Mesenchymal stem cell (in vitro differentiated cells and primary cell): Measurements from ENCODE around the gene MAP2K5.

Experiments
- DNase-seq: peaks from one replicate; pipeline ENCODE4 v3.0.0-alpha.2; 2013
- H2AFZ ChIP-seq: one replicate; pipeline ENCODE4 v1.6.1; 2013; ENCODE audit warnings: low read depth, mild to moderate bottlenecking, control low read depth, inconsistent platforms, low read length, moderate library complexity
- H2AK5ac ChIP-seq: 2 replicates; pipeline ENCODE4 v1.6.1; 2013; ENCODE audit warnings: low read length, moderate library complexity, mild to moderate bottlenecking, inconsistent platforms; ENCODE audit not compliant: severe bottlenecking
- H2BK120ac ChIP-seq: one replicate; pipeline ENCODE4 v1.6.1; 2013; ENCODE audit warnings: low read depth, mild to moderate bottlenecking, inconsistent platforms, low read length, moderate library complexity
- H2BK12ac ChIP-seq, 2 experiments: one replicate each; pipeline ENCODE4 v1.6.1; 2013; ENCODE audit warnings: inconsistent platforms in 2 of 2, low read length in 2 of 2, mild to moderate bottlenecking in 2 of 2, moderate library complexity in 2 of 2, control low read depth in 1 of 2
- H2BK15ac ChIP-seq: one replicate; pipeline ENCODE4 v1.6.1; 2013; ENCODE audit warnings: mild to moderate bottlenecking, low read depth, inconsistent platforms; ENCODE audit not compliant: poor library complexity, severe bottlenecking
- H2BK5ac ChIP-seq: 2 replicates; pipeline ENCODE4 v1.6.1; 2013; ENCODE audit warnings: low read depth, mild to moderate bottlenecking, low read length, control low read depth, inconsistent platforms; ENCODE audit not compliant: poor library complexity, severe bottlenecking
- H3K14ac ChIP-seq, 2 experiments: one replicate each; pipeline ENCODE4 v1.6.1; 2013; ENCODE audit warnings: inconsistent platforms in 2 of 2, low read length in 2 of 2, control low read depth in 1 of 2, mild to moderate bottlenecking in 1 of 2, moderate library complexity in 1 of 2
- H3K18ac ChIP-seq, 2 experiments: one replicate each; pipeline ENCODE4 v1.6.1; 2013; ENCODE audit warnings: inconsistent platforms in 2 of 2, low read length in 2 of 2, control low read depth in 1 of 2, low read depth in 1 of 2, mild to moderate bottlenecking in 1 of 2
- H3K23ac ChIP-seq, 2 experiments: one replicate each; pipeline ENCODE4 v1.6.1; 2013; ENCODE audit warnings: inconsistent platforms in 2 of 2, low read length in 2 of 2, mild to moderate bottlenecking in 2 of 2, moderate library complexity in 2 of 2, control low read depth in 1 of 2
- H3K27ac ChIP-seq: 2 replicates; pipeline ENCODE4 v1.5.1; 2013; ENCODE audit warnings: mild to moderate bottlenecking, moderate library complexity, low read length, control low read depth, inconsistent platforms; ENCODE audit not compliant: poor library complexity, severe bottlenecking
- H3K27me3 ChIP-seq, 2 experiments: 2 replicates each; pipeline versions ENCODE4 v1.6.1 to v1.7.0; 2013; ENCODE audit warnings: low read length in 2 of 2, mild to moderate bottlenecking in 2 of 2, moderate library complexity in 2 of 2, control low read depth in 1 of 2, inconsistent platforms in 1 of 2; ENCODE audit not compliant: control insufficient read depth in 1 of 2, insufficient read depth in 1 of 2
- H3K36me3 ChIP-seq, 2 experiments: 2 replicates each; pipeline versions ENCODE4 v1.6.1 to v1.7.0; 2013; ENCODE audit warnings: low read length in 2 of 2, control low read depth in 1 of 2, inconsistent platforms in 1 of 2, low read depth in 1 of 2, mild to moderate bottlenecking in 1 of 2; ENCODE audit not compliant: insufficient read depth in 2 of 2, control insufficient read depth in 1 of 2
- H3K4ac ChIP-seq, 2 experiments: one replicate each; pipeline ENCODE4 v1.6.1; 2013; ENCODE audit warnings: inconsistent platforms in 2 of 2, low read length in 2 of 2, mild to moderate bottlenecking in 2 of 2, moderate library complexity in 2 of 2, control low read depth in 1 of 2, low read depth in 1 of 2
- H3K4me1 ChIP-seq: 2 replicates; pipeline ENCODE4 v1.6.1; 2013; ENCODE audit warnings: low read depth, low read length, control low read depth; ENCODE audit not compliant: control insufficient read depth, insufficient read depth
- H3K4me2 ChIP-seq: 2 replicates; pipeline ENCODE4 v1.6.1; 2013; ENCODE audit warnings: low read length, mild to moderate bottlenecking, inconsistent platforms; ENCODE audit not compliant: poor library complexity, severe bottlenecking
- H3K4me3 ChIP-seq, 2 experiments: 2 replicates each; pipeline versions ENCODE4 v1.5.1 to v1.7.0; 2013; ENCODE audit warnings: low read length in 2 of 2, mild to moderate bottlenecking in 2 of 2, control low read depth in 1 of 2, low read depth in 1 of 2; ENCODE audit not compliant: insufficient read depth in 1 of 2
- H3K79me1 ChIP-seq: replicated peaks from 2 replicates; pipeline ENCODE4 v1.6.1; 2013; ENCODE audit warnings: mild to moderate bottlenecking, control low read depth, low read length, inconsistent platforms; ENCODE audit not compliant: poor library complexity, severe bottlenecking
- H3K9ac ChIP-seq: 2 replicates; pipeline ENCODE4 v1.7.0; 2013; ENCODE audit warnings: mild to moderate bottlenecking, low read length, moderate library complexity
- H3K9me3 ChIP-seq: 2 replicates; pipeline ENCODE4 v1.7.0; 2013; ENCODE audit warnings: mild to moderate bottlenecking, low read length; ENCODE audit not compliant: control insufficient read depth
- H4K8ac ChIP-seq: one replicate; pipeline ENCODE4 v1.6.1; 2013; ENCODE audit warnings: inconsistent platforms, mild to moderate bottlenecking, low read length, moderate library complexity
- H4K91ac ChIP-seq: one replicate; pipeline ENCODE4 v1.6.1; 2013; ENCODE audit warnings: mild to moderate bottlenecking, low read length, inconsistent platforms
- whole genome bisulfite sequencing: methylation state at CpG from one replicate; pipeline ENCODE4 v1.1.7; 2013; ENCODE audit warnings: mixed read lengths; 5-methylcytosine and 5-hydroxymethylcytosine counted together

Gene MAP2K5

DNA sequence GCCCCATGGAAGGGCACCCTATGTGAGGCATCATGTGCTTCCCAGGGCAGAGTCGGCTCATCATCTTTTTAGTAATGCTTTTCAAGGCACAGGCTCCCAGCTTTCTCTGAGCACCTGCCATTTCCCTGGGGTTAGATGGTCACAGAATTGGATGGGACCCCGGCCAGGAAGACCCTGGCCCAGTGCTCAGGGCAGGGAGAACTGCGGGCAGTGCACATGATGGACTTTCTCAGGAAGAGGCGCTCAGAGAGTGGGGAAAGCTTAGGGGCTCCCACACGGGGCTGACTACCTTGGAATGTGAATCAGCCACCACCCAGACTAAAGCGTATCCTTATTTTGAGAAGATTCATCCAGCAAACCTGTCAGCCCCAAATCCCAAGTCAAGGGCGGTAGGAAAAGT, 266.3 kb downstream of the MAP2K5 start:
- Histone ChIP-seq H3K9me3 (peaks cover 2% of the 10 kb centered on the region), H3K36me3 (peaks cover 13 to 18% of the 10 kb centered on the region in 2 experiments), H3K27me3 (peaks cover 0 to 3% of the 10 kb centered on the region in 2 experiments), H3K9ac (no peak overlapping the region), H2BK15ac (no peak overlapping the region), H4K91ac (no peak overlapping the region), H2BK120ac (no peak overlapping the region), H3K27ac (no peak overlapping the region), H3K79me1 (no peaks in the 10 kb centered on the region), H2BK5ac (no peak overlapping the region), H2BK12ac (no peak overlapping the region), H3K4me2 (no peak overlapping the region), H2AK5ac (no peak overlapping the region), H3K4me1 (peaks cover 22% of the 10 kb centered on the region), H2AFZ (no peak overlapping the region), H3K18ac (no peak overlapping the region), H3K23ac (no peak overlapping the region), H3K4ac (no peak overlapping the region), H3K14ac (no peak overlapping the region), H3K4me3 (no peak overlapping the region), H4K8ac (no peak overlapping the region)
- 91% methylated on average over 6 of the region's 7 CpGs for WGBS
- no peak for DNase-seq

DNA sequence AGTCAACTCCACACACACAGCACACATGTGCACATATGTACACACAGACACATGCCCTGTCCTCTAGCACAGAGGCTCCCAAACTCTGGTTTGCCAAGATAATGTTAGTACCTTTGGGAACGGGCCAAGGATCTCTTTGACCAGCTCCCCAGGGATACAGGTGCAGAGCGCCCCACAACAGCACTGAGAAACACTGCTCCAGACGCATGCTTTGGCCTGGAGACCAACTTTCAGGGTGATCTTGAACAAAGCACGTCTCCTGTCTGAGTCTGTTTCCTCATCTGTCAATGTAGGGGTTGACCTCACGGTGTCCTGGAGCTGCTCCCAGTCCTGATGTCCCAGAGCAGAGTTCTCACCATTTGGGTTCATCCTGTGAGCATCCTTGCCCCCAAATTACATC, 266.9 kb downstream of the MAP2K5 start:
- peaks cover 16% of the 10 kb centered on the region for H3K4me1 ChIP-seq

DNA sequence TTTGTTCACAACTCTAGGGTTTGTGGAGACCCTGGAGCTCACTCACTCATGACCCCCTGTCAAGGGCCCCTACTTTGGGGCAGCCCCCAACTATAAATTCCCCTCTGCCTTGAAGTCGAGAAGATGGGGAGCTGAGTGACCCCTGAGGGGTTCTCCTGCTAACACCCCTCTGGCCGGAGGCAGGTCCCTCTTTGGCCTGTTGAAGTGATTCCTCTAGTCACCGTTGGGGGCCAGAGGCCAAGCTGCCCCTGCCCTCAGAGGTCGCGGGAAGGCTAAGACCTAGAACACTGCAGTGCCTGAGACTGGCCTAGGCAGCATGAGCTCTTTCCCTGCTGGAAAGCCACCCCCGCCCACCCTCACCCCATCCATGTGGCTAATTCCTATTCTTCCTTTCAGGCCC, 267.4 kb downstream of the MAP2K5 start:
- Histone ChIP-seq H3K4me3 (no peak overlapping the region), H3K36me3 (peaks cover 13 to 20% of the 10 kb centered on the region in 2 experiments), H4K8ac (no peak overlapping the region), H2BK15ac (no peak overlapping the region), H3K4me2 (no peak overlapping the region), H3K4ac (no peak overlapping the region), H3K9me3 (peaks cover 2% of the 10 kb centered on the region), H3K27ac (no peak overlapping the region), H3K27me3 (peaks cover 0 to 3% of the 10 kb centered on the region in 2 experiments), H4K91ac (no peak overlapping the region), H3K4me1 (peaks cover 12% of the 10 kb centered on the region), H2BK120ac (no peak overlapping the region), H3K23ac (no peak overlapping the region), H3K14ac (no peak overlapping the region), H2AFZ (no peak overlapping the region), H2BK12ac (no peak overlapping the region), H3K18ac (no peak overlapping the region), H2AK5ac (no peak overlapping the region), H2BK5ac (no peak overlapping the region), H3K9ac (no peak overlapping the region), H3K79me1 (no peaks in the 10 kb centered on the region)
- no peak for DNase-seq
- WGBS: 78% methylated on average over 6 of the region's 6 CpGs

More for the DNA sequence above, 266.9 kb downstream of the MAP2K5 start:
- Histone ChIP-seq H3K4ac (no peak overlapping the region), H2BK120ac (no peak overlapping the region), H3K9me3 (peaks cover 2% of the 10 kb centered on the region), H3K27ac (no peak overlapping the region), H2AFZ (no peak overlapping the region), H3K14ac (no peak overlapping the region), H2AK5ac (no peak overlapping the region), H2BK5ac (no peak overlapping the region), H3K18ac (no peak overlapping the region), H4K91ac (no peak overlapping the region), H3K79me1 (no peaks in the 10 kb centered on the region), H2BK15ac (no peak overlapping the region), H3K36me3 (peaks cover 13 to 18% of the 10 kb centered on the region in 2 experiments), H3K4me2 (no peak overlapping the region), H3K9ac (no peak overlapping the region), H2BK12ac (no peak overlapping the region), H4K8ac (no peak overlapping the region), H3K23ac (no peak overlapping the region), H3K4me3 (no peak overlapping the region), H3K27me3 (peaks cover 0 to 3% of the 10 kb centered on the region in 2 experiments)
- 90% methylated on average over 5 of the region's 5 CpGs for WGBS
- DNase-seq: no peak

GRCh38 chr15:67812241-67812644, 269.7 kb downstream of the MAP2K5 start:
- Histone ChIP-seq H4K91ac (no peak overlapping the region), H2BK120ac (no peak overlapping the region), H2BK15ac (no peak overlapping the region), H3K36me3 (peaks cover 6 to 11% of the 10 kb centered on the region in 2 experiments), H3K79me1 (no peaks in the 10 kb centered on the region), H3K9ac (no peak overlapping the region), H3K9me3 (peaks cover 12% of the 10 kb centered on the region), H3K4me3 (no peak overlapping the region), H3K27ac (no peak overlapping the region), H3K4me1 (no peaks in the 10 kb centered on the region), H3K23ac (no peak overlapping the region), H3K27me3 (peaks cover 0 to 9% of the 10 kb centered on the region in 2 experiments), H2BK12ac (no peak overlapping the region), H2BK5ac (no peak overlapping the region), H3K18ac (no peak overlapping the region), H4K8ac (no peak overlapping the region), H3K14ac (no peak overlapping the region), H3K4me2 (no peak overlapping the region), H2AK5ac (no peak overlapping the region), H3K4ac (no peak overlapping the region), H2AFZ (no peak overlapping the region)
- WGBS: 87% methylated on average over 11 of the region's 11 CpGs
- DNase-seq: no peak
